H9 (cell line): ENCODE data around the gene GCH1. TPM values are rescaled to one million over a fixed set of nuclear protein-coding genes. Genes with fewer than 3 reads are reported as not detected.

Experiments
- DNase-seq: peaks from one replicate; pipeline ENCODE4 v3.0.0-alpha.2; 2017
- H2AFZ ChIP-seq: one replicate; pipeline ENCODE4 v1.6.1; 2013; ENCODE audit warnings: mild to moderate bottlenecking, low read length, control low read depth, moderate library complexity
- H2AK5ac ChIP-seq: 2 replicates; pipeline ENCODE4 v1.6.1; 2013; ENCODE audit warnings: low read length, control low read depth, mixed read lengths; ENCODE audit not compliant: insufficient read length
- H2BK120ac ChIP-seq: one replicate; pipeline ENCODE4 v1.6.1; 2013; ENCODE audit warnings: low read depth, mild to moderate bottlenecking, low read length, control low read depth, inconsistent platforms; ENCODE audit not compliant: poor library complexity, severe bottlenecking
- H2BK12ac ChIP-seq: 2 replicates; pipeline ENCODE4 v1.6.1; 2013; ENCODE audit warnings: low read length, control low read depth, mixed read lengths, low read depth; ENCODE audit not compliant: insufficient read length
- H2BK15ac ChIP-seq: 2 replicates; pipeline ENCODE4 v1.6.1; 2013; ENCODE audit warnings: low read depth, low read length, control low read depth
- H2BK20ac ChIP-seq: one replicate; pipeline ENCODE4 v1.6.1; 2013; ENCODE audit warnings: low read depth, mild to moderate bottlenecking, low read length, control low read depth, inconsistent platforms; ENCODE audit not compliant: poor library complexity, severe bottlenecking
- H2BK5ac ChIP-seq: 2 replicates; pipeline ENCODE4 v1.6.1; 2013; ENCODE audit warnings: low read length, control low read depth, mixed read lengths; ENCODE audit not compliant: insufficient read length
- H3K14ac ChIP-seq: 2 replicates; pipeline ENCODE4 v1.6.1; 2013; ENCODE audit warnings: low read length, control low read depth; ENCODE audit not compliant: insufficient read depth
- H3K18ac ChIP-seq: 2 replicates; pipeline ENCODE4 v1.6.1; 2013; ENCODE audit warnings: low read depth, mild to moderate bottlenecking, mixed read lengths, low read length, control low read depth; ENCODE audit not compliant: insufficient read length
- H3K23ac ChIP-seq: 2 replicates; pipeline ENCODE4 v1.6.1; 2013; ENCODE audit warnings: low read length, control low read depth, mixed read lengths, low read depth; ENCODE audit not compliant: insufficient read length
- H3K23me2 ChIP-seq: 2 replicates; pipeline ENCODE4 v1.6.1; 2013; ENCODE audit warnings: low read depth, mild to moderate bottlenecking, mixed read lengths, low read length, control low read depth; ENCODE audit not compliant: insufficient read length, poor library complexity, severe bottlenecking
- H3K27ac ChIP-seq: 2 replicates; pipeline ENCODE4 v1.5.1; 2013; ENCODE audit warnings: low read length, control low read depth, mixed read lengths, low read depth; ENCODE audit not compliant: insufficient read length
- H3K27me3 ChIP-seq: 2 replicates; pipeline ENCODE4 v1.6.1; 2013; ENCODE audit warnings: low read length, control low read depth, inconsistent platforms; ENCODE audit not compliant: insufficient read depth
- H3K4ac ChIP-seq: 2 replicates; pipeline ENCODE4 v1.6.1; 2013; ENCODE audit warnings: low read depth, mild to moderate bottlenecking, control low read depth, inconsistent platforms, low read length, moderate library complexity
- H3K4me1 ChIP-seq: 2 replicates; pipeline ENCODE4 v1.6.1; 2013; ENCODE audit warnings: low read length, control low read depth, inconsistent platforms; ENCODE audit not compliant: insufficient read depth
- H3K4me2 ChIP-seq: 2 replicates; pipeline ENCODE4 v1.6.1; 2013; ENCODE audit warnings: low read length, control low read depth, mixed read lengths; ENCODE audit not compliant: insufficient read length, insufficient read depth
- H3K56ac ChIP-seq: 2 replicates; pipeline ENCODE4 v1.6.1; 2013; ENCODE audit warnings: low read depth, mild to moderate bottlenecking, mixed read lengths, low read length, control low read depth; ENCODE audit not compliant: insufficient read length
- H3K79me1 ChIP-seq: 2 replicates; pipeline ENCODE4 v1.6.1; 2013; ENCODE audit warnings: low read depth, mild to moderate bottlenecking, moderate library complexity, low read length, control low read depth, inconsistent platforms; ENCODE audit not compliant: insufficient read depth, poor library complexity, severe bottlenecking
- H3K79me2 ChIP-seq: 2 replicates; pipeline ENCODE4 v1.6.1; 2013; ENCODE audit warnings: low read length, control low read depth, inconsistent platforms; ENCODE audit not compliant: insufficient read depth
- H3K9ac ChIP-seq: 2 replicates; pipeline ENCODE4 v1.6.1; 2013; ENCODE audit warnings: low read length, control low read depth, mixed read lengths; ENCODE audit not compliant: insufficient read length; ENCODE audit errors: extremely low read depth
- H3K9me3 ChIP-seq: one replicate; pipeline ENCODE4 v1.6.1; 2013; ENCODE audit warnings: low read depth, low read length, inconsistent platforms; ENCODE audit not compliant: control insufficient read depth
- H3T11ph ChIP-seq: one replicate; pipeline ENCODE4 v1.6.1; 2013; ENCODE audit warnings: mild to moderate bottlenecking, low read length, control low read depth, inconsistent platforms
- H4K20me1 ChIP-seq: one replicate; pipeline ENCODE4 v1.6.1; 2013; ENCODE audit not compliant: control insufficient read depth, insufficient read length, insufficient read depth
- H4K5ac ChIP-seq: 2 replicates; pipeline ENCODE4 v1.6.1; 2013; ENCODE audit warnings: low read depth, mild to moderate bottlenecking, mixed read lengths, low read length, control low read depth; ENCODE audit not compliant: insufficient read length
- H4K8ac ChIP-seq: replicated peaks from 2 replicates; pipeline ENCODE4 v1.6.1; 2013; ENCODE audit warnings: low read length, control low read depth, mixed read lengths, low read depth; ENCODE audit not compliant: insufficient read length
- H4K91ac ChIP-seq: 2 replicates; pipeline ENCODE4 v1.6.1; 2013; ENCODE audit warnings: low read depth, mild to moderate bottlenecking, moderate library complexity, mixed read lengths, low read length, control low read depth; ENCODE audit not compliant: insufficient read length
- H3K27ac Mint-ChIP-seq, 3 experiments: 2 replicates in 2 of 3; 3 replicates in 1 of 3; pipeline ENCODE4 v1.8.0; 2020 to 2021; ENCODE audit warnings: mixed read lengths in 3 of 3, mild to moderate bottlenecking in 1 of 3, moderate library complexity in 1 of 3
- H3K27me3 Mint-ChIP-seq: 2 replicates; pipeline ENCODE4 v1.8.0; 2021; ENCODE audit warnings: low read depth, mild to moderate bottlenecking, moderate library complexity, mixed read lengths
- H3K36me3 Mint-ChIP-seq, 3 experiments: 2 replicates in 2 of 3; 3 replicates in 1 of 3; pipeline ENCODE4 v1.8.0; 2020 to 2021; ENCODE audit warnings: low read depth in 3 of 3, mixed read lengths in 3 of 3; ENCODE audit not compliant: insufficient read depth in 1 of 3
- H3K4me1 Mint-ChIP-seq, 2 experiments: 2 replicates each; pipeline ENCODE4 v1.8.0; 2020; ENCODE audit warnings: mixed read lengths in 2 of 2
- H3K4me3 Mint-ChIP-seq, 2 experiments: 2 replicates in 1 of 2; 3 replicates in 1 of 2; pipeline ENCODE4 v1.8.0; 2020 to 2021; ENCODE audit warnings: mild to moderate bottlenecking in 2 of 2, mixed read lengths in 2 of 2, moderate library complexity in 1 of 2
- H3K9me3 Mint-ChIP-seq, 2 experiments: 2 replicates in 1 of 2; 3 replicates in 1 of 2; pipeline ENCODE4 v1.8.0; 2020; ENCODE audit warnings: mild to moderate bottlenecking in 2 of 2, mixed read lengths in 2 of 2, moderate library complexity in 1 of 2
- CTCF ChIP-seq: fragments of 200-600 bp; sonication (generic); conservative IDR thresholded peaks from 3 replicates; pipeline ENCODE4 v1.8.0; 2021; ENCODE audit warnings: antibody characterized with exemption, mild to moderate bottlenecking
- WGBS: extraction: QIAGEN DNeasy Blood & Tissue Kit; methylation state at CpG from one replicate; pipeline ENCODE4 v1.1.7; 2013; ENCODE audit warnings: missing lambda C conversion rate, low lambda C conversion rate, mixed read lengths; ENCODE audit not compliant: insufficient read length; ENCODE audit errors: extremely low coverage; 5-methylcytosine and 5-hydroxymethylcytosine counted together
- total RNA-seq: library from RNA; stranded (reverse); gene quantifications from 2 replicates; pipeline ENCODE4 v1.2.1, GENCODE V29; 2021

GCH1 gene
- total RNA-seq, 1 experiment from 2014 or later: 7.7 TPM

- Histone ChIP-seq H3K27me3 (no peaks in the 10 kb centered on the region), H3K9ac (no peak overlapping the region), H3K4ac (no peak overlapping the region), H2BK15ac (no peak overlapping the region), H4K20me1 (no peaks in the 10 kb centered on the region), H2BK5ac (no peak overlapping the region), H3K79me2 (no peaks in the 10 kb centered on the region), H3K4me2 (no peak overlapping the region), H3T11ph (no peak overlapping the region), H3K23me2 (no peaks in the 10 kb centered on the region), H3K4me1 (no peaks in the 10 kb centered on the region), H4K5ac (no peak overlapping the region), H2AFZ (no peak overlapping the region), H3K14ac (no peak overlapping the region), H2BK12ac (no peak overlapping the region), H4K91ac (no peak overlapping the region), H3K27ac (no peak overlapping the region), H2BK20ac (no peak overlapping the region), H4K8ac (no peak overlapping the region), H3K18ac (no peak overlapping the region), H3K23ac (no peak overlapping the region), H3K56ac (no peak overlapping the region), H2BK120ac (no peak overlapping the region), H3K79me1 (no peaks in the 10 kb centered on the region), H3K9me3 (no peaks in the 10 kb centered on the region), H2AK5ac (no peak overlapping the region)
- H3K4me3 Mint-ChIP-seq: no peak overlapping the region
- peak; percentile 81 for TF ChIP-seq CTCF
- H3K27me3 Mint-ChIP-seq: no peaks in the 10 kb centered on the region
- no peak overlapping the region for H3K27ac Mint-ChIP-seq
- no CpG with 5 or more reads among the region's 3 CpGs for WGBS
- no peaks in the 10 kb centered on the region for H3K36me3 Mint-ChIP-seq
- DNase-seq: no peak
- H3K4me1 Mint-ChIP-seq: peaks cover 7 to 11% of the 10 kb centered on the region in 2 experiments
- no peaks in the 10 kb centered on the region for H3K9me3 Mint-ChIP-seq
These were observed 9.4 kb downstream of the GCH1 start for GRCh38 chr14:54893151-54893760.
